HEK293 (cell line): ENCODE data around the gene RNF115.

ENCODE experiments used
- CTCF ChIP-seq: fragments of 450-650 bp; formaldehyde crosslinking; IDR thresholded peaks from 2 replicates; pipeline ENCODE4 v1.5.1; 2016; ENCODE audit warnings: missing biosample characterization, missing genetic modification characterization
- PATZ1 ChIP-seq: fragments of 450-650 bp; formaldehyde crosslinking; IDR thresholded peaks from 2 replicates; pipeline ENCODE4 v1.5.1; 2016; ENCODE audit warnings: missing biosample characterization, missing genetic modification characterization
- PBX3 ChIP-seq: sonication (generic); formaldehyde crosslinking; IDR thresholded peaks from 2 replicates; pipeline ENCODE4 v1.8.1; 2022; ENCODE audit warnings: mild to moderate bottlenecking, moderate library complexity, missing genetic modification reagents
- REST ChIP-seq: fragments of 450-650 bp; formaldehyde crosslinking; IDR thresholded peaks from 2 replicates; pipeline ENCODE4 v1.5.1; 2016; ENCODE audit warnings: missing biosample characterization, missing genetic modification characterization
- YY1 ChIP-seq: fragments of 450-650 bp; formaldehyde crosslinking; IDR thresholded peaks from 2 replicates; pipeline ENCODE4 v1.5.1; 2018; ENCODE audit warnings: missing biosample characterization, missing genetic modification characterization
- ZBTB7A ChIP-seq: fragments of 450-650 bp; formaldehyde crosslinking; IDR thresholded peaks from 2 replicates; pipeline ENCODE4 v1.5.1; 2016; ENCODE audit warnings: low read depth, missing biosample characterization, missing genetic modification characterization
- ZEB2 ChIP-seq: fragments of 450-650 bp; formaldehyde crosslinking; IDR thresholded peaks from 2 replicates; pipeline ENCODE4 v1.5.1; 2016; ENCODE audit warnings: missing biosample characterization, missing genetic modification characterization
- ZNF146 ChIP-seq: fragments of 450-650 bp; formaldehyde crosslinking; IDR thresholded peaks from 2 replicates; pipeline ENCODE4 v1.5.1; 2016; ENCODE audit warnings: missing biosample characterization, missing genetic modification characterization
- ZNF175 ChIP-seq: fragments of 450-650 bp; formaldehyde crosslinking; IDR thresholded peaks from 2 replicates; pipeline ENCODE4 v1.5.1; 2016; ENCODE audit warnings: missing biosample characterization, missing genetic modification characterization
- ZNF398 ChIP-seq: fragments of 450-650 bp; formaldehyde crosslinking; IDR thresholded peaks from 2 replicates; pipeline ENCODE4 v1.5.1; 2017; ENCODE audit warnings: missing biosample characterization, missing genetic modification characterization
- ZNF48 ChIP-seq: fragments of 450-650 bp; formaldehyde crosslinking; IDR thresholded peaks from 2 replicates; pipeline ENCODE4 v1.5.1; 2016; ENCODE audit warnings: missing biosample characterization, missing genetic modification characterization
- ZNF518A ChIP-seq: fragments of 450-650 bp; formaldehyde crosslinking; conservative IDR thresholded peaks from 2 replicates; pipeline ENCODE4 v1.5.1; 2016; ENCODE audit warnings: low read depth, missing biosample characterization, missing genetic modification characterization
- ZNF580 ChIP-seq: fragments of 450-650 bp; formaldehyde crosslinking; IDR thresholded peaks from 2 replicates; pipeline ENCODE4 v1.5.1; 2016; ENCODE audit warnings: missing biosample characterization, missing genetic modification characterization
- ZNF596 ChIP-seq: fragments of 450-650 bp; IDR thresholded peaks from 2 replicates; pipeline ENCODE4 v1.5.0; 2018; ENCODE audit warnings: missing biosample characterization, mild to moderate bottlenecking, missing genetic modification characterization, moderate library complexity

- no peak for TF ChIP-seq ZEB2 (tag by site-specific recombination)
- TF ChIP-seq ZBTB7A (tag by site-specific recombination) = no peak
- TF ChIP-seq ZNF146 = no peak
- no peak for TF ChIP-seq REST (tag by site-specific recombination)
- no peak for TF ChIP-seq ZNF398 (tag by site-specific recombination)
- TF ChIP-seq ZNF48 (tag by site-specific recombination) = no peak
- TF ChIP-seq ZNF596 (tag by site-specific recombination) = no peak
- no peak for TF ChIP-seq PBX3
- no peak for TF ChIP-seq CTCF (tag by site-specific recombination)
- TF ChIP-seq ZNF518A (tag by site-specific recombination) = no peak
- no peak for TF ChIP-seq YY1
- no peak for TF ChIP-seq ZNF580 (tag by site-specific recombination)
- no peak for TF ChIP-seq ZNF175 (tag by site-specific recombination)
- TF ChIP-seq PATZ1 (tag by site-specific recombination) = no peak
Measured at GRCh38 chr1:145751491-145752037, 72.3 kb downstream of the RNF115 start.
